ENCODE data around the gene MEIS3.
"Not testable (repeated sequence)": the region's sequence is repeated elsewhere in the genome, so short reads cannot be mapped to it uniquely, and the experiment has no call there.

Gene MEIS3

DNA sequence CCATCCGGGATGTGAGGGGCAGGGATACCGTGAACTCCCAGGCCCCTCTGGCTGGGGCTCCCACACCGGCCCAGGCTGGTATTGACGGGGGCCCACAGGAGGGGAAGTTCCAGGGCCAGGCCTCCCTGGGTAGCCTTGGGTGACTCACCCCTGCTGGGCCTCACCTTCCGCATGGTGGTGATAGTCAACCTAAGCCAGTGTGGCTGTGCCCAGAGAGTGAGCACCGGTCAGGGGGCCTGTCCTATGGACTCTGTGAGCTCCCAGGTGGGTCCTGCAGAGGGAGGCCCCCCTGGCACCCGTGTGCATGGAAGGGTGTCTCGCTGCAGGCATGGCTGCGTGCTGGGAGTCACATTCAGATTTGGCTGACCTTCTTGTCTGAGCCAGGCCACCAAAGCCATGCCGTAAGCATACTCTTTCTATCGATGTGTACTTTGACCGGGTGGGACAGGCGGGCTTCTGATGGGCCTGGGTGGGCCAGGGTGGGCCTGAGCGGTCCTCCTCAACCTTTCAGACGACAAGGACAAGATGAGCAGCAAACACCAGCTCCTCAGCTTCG lies 42.7 kb downstream of the MEIS3 start:
- H3K36me3 ChIP-seq (ENCODE audit: control insufficient read depth, insufficient read depth, low read length), result peaks cover 77% of the 10 kb centered on the region
- WGBS (ENCODE audit: insufficient coverage, insufficient read length), result no CpG with 5 or more reads among the region's 16 CpGs
- H3K4me1 ChIP-seq (ENCODE audit: control insufficient read depth, insufficient read depth, low read length), result no peaks in the 10 kb centered on the region
- H3K27me3 ChIP-seq (ENCODE audit: control insufficient read depth, insufficient read depth, low read length), result no peaks in the 10 kb centered on the region
- no peak overlapping the region for H3K27ac ChIP-seq (ENCODE audit: low read length)
- no peak overlapping the region for H3K4me3 ChIP-seq (ENCODE audit: low read length)
- DNase-seq (ENCODE audit: low read depth, low spot score), result no peak
- H3K9me3 ChIP-seq (ENCODE audit: control insufficient read depth, insufficient read depth, low read length), result no peaks in the 10 kb centered on the region

DNA sequence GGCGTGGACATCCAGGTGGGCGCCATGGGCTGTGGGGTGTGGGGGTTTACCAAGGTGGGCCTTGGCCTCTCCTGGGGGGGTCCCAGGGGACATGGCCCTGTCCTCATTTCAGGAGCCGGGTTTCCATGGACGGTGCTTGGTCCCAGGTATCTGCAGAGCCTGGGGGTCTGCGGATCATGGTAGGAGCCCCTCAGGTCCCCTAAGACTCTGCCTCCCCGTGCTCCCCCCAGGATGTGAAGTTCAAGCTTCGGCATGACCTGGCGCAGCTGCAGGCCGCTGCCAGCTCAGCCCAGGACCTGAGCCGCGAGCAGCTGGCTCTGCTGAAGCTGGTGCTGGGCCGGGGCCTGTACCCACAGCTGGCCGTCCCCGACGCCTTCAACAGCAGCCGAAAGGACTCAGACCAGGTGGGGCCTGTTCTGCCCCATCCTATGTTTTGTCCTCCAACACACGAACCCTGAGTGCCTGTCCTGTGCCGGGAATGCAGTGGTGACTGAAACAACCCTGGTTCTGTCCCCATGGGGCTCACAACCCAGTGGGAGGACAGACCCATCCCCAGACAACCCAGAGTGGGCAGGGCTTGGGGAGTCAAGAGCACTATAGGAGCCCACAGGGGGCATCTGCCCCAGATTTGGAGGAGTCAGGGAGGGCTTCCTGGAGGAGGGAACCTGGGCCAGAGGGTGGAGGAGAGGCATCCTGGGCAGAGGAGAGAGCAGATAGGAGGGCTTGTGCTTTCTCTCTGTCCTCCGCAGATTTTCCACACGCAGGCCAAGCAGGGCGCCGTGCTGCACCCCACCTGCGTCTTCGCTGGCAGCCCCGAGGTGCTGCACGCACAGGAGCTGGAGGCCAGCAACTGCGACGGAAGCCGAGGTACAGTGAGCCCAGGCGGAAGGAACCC lies 43.4 kb downstream of the MEIS3 start:
- no peak overlapping the region for H3K27ac ChIP-seq (ENCODE audit: low read length)
- no peaks in the 10 kb centered on the region for H3K4me1 ChIP-seq (ENCODE audit: control insufficient read depth, insufficient read depth, low read length)
- no peak for DNase-seq (ENCODE audit: low read depth, low spot score)
- WGBS (ENCODE audit: insufficient coverage, insufficient read length), result no CpG with 5 or more reads among the region's 30 CpGs
- no peaks in the 10 kb centered on the region for H3K9me3 ChIP-seq (ENCODE audit: control insufficient read depth, insufficient read depth, low read length)
- no peaks in the 10 kb centered on the region for H3K27me3 ChIP-seq (ENCODE audit: control insufficient read depth, insufficient read depth, low read length)
- H3K36me3 ChIP-seq (ENCODE audit: control insufficient read depth, insufficient read depth, low read length), result peaks cover 76% of the 10 kb centered on the region
- H3K4me3 ChIP-seq (ENCODE audit: low read length), result no peak overlapping the region

DNA sequence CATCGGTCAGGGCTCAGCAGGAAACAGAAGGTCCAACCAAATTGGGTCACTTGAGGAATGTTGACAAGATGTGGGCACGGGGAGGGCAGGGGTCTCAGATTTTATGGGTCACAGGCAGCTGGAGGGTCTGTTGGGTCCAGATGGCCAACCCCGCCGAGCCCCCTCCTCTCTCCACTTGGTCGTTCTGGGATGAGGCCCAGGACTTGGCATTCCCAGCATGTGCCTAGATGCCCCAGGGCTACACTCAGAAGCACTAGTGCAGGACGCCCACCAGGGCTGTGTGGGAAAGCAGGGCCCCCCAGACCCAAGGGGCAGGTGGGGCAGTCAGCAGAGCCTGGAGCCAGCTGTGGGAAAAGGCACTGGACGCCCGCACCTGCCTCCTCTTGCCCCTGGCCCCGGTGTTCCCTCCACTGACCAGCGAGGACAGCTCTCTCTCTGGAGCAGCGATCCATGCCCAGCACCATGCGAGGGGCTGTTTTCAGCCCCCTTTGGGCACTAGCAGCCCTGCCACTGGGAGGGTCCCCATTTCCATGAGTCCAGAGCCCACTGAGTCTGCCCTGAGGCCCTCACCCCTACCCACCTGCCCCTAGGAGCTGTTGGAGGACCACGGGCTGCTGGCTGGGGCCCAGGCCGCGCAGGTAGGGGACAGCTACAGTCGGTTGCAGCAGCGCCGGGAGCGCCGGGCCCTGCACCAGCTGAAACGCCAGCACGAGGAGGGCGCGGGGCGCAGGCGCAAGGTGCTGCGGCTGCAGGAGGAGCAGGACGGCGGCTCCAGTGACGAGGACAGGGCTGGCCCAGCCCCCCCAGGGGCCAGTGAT lies 44.2 kb downstream of the MEIS3 start:
- no peaks in the 10 kb centered on the region for H3K9me3 ChIP-seq (ENCODE audit: control insufficient read depth, insufficient read depth, low read length)

DNA sequence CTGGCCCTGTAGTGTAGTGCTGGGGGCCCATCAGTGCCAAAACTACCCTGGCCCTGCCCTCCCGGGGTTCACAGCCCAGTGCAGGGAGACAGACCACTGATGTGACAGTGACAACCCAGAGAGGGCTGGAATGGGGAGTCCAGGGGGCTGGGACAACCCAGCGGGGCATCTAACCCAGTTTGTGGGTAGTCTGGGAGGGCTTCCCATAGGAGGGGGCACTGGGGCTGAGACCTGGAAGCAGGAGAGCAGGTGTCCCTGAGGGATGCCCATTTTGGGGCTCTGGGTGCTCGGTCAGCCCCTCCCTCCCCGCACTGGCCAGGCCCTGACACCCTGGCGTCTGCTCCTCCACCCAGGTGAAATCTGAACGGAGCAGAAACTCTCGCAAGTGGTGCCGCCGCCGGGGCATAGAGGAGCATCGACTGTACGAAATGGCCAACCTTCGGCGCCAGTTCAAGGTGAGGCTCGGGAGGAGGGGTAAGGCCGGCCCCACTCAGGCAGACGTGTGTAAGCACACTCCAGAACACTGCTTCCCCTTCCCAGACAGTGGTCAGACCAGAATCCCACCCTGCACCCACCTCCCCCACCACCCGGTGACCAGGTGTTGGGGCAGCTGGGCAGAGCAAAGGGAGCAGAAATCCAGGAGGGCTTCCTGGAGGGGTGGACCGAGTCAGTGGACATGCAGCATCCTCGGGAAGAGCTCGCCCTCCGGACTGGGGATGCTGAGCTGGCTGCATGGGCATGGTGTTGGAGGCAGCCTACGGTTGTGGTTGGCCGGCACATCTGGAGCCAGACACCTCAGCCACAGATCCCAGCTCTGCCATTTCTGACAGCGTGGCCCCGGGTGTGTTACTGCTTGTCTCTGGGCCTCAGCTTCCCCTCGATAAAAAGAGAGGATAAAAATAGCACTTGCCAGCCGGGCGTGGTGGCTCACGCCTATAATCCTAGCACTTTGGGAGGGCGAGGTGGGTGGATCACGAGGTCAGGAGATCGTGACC lies 45.8 kb downstream of the MEIS3 start:
- H3K4me3 ChIP-seq (ENCODE audit: low read length), result no peak overlapping the region
- peaks cover 74% of the 10 kb centered on the region for H3K36me3 ChIP-seq (ENCODE audit: control insufficient read depth, insufficient read depth, low read length)
- WGBS (ENCODE audit: insufficient coverage, insufficient read length), result no CpG with 5 or more reads among the region's 33 CpGs
- no peaks in the 10 kb centered on the region for H3K27me3 ChIP-seq (ENCODE audit: control insufficient read depth, insufficient read depth, low read length)
- no peak overlapping the region for H3K27ac ChIP-seq (ENCODE audit: low read length)
- no peaks in the 10 kb centered on the region for H3K4me1 ChIP-seq (ENCODE audit: control insufficient read depth, insufficient read depth, low read length)
- no peak for DNase-seq (ENCODE audit: low read depth, low spot score)
- no peaks in the 10 kb centered on the region for H3K9me3 ChIP-seq (ENCODE audit: control insufficient read depth, insufficient read depth, low read length)

More for the DNA sequence above, 44.2 kb downstream of the MEIS3 start:
- WGBS (ENCODE audit: insufficient coverage, insufficient read length), result no CpG with 5 or more reads among the region's 30 CpGs
- no peak overlapping the region for H3K4me3 ChIP-seq (ENCODE audit: low read length)
- H3K4me1 ChIP-seq (ENCODE audit: control insufficient read depth, insufficient read depth, low read length), result no peaks in the 10 kb centered on the region
- H3K27ac ChIP-seq (ENCODE audit: low read length), result no peak overlapping the region
- H3K36me3 ChIP-seq (ENCODE audit: control insufficient read depth, insufficient read depth, low read length), result peaks cover 73% of the 10 kb centered on the region
- no peak for DNase-seq (ENCODE audit: low read depth, low spot score)
- H3K27me3 ChIP-seq (ENCODE audit: control insufficient read depth, insufficient read depth, low read length), result no peaks in the 10 kb centered on the region

DNA sequence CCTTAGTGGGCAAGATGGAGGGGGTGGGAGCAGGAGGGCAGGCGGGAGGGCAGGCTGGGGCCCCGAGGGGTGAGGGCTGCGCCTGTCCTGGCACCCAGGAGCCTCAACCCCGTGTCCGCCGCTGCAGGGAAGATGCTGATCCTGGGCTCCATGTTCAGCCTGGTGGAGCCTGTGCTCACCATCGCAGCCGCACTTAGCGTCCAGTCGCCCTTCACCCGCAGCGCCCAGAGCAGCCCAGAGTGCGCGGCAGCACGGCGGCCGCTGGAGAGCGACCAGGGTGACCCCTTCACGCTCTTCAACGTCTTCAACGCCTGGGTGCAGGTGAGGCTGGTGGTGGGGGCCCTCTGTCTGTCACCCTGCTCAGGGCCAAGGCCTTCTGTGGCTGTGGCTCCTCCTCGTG lies 46.7 kb downstream of the MEIS3 start:
- DNase-seq (ENCODE audit: low read depth, low spot score), result no peak
- Histone ChIP-seq H3K4me1 (ENCODE audit: control insufficient read depth, insufficient read depth, low read length) (no peaks in the 10 kb centered on the region), H3K9me3 (ENCODE audit: control insufficient read depth, insufficient read depth, low read length) (no peaks in the 10 kb centered on the region), H3K27ac (ENCODE audit: low read length) (no peak overlapping the region), H3K36me3 (ENCODE audit: control insufficient read depth, insufficient read depth, low read length) (peaks cover 70% of the 10 kb centered on the region), H3K4me3 (ENCODE audit: low read length) (no peak overlapping the region), H3K27me3 (ENCODE audit: control insufficient read depth, insufficient read depth, low read length) (no peaks in the 10 kb centered on the region)
- no CpG with 5 or more reads among the region's 22 CpGs for WGBS (ENCODE audit: insufficient coverage, insufficient read length)

DNA sequence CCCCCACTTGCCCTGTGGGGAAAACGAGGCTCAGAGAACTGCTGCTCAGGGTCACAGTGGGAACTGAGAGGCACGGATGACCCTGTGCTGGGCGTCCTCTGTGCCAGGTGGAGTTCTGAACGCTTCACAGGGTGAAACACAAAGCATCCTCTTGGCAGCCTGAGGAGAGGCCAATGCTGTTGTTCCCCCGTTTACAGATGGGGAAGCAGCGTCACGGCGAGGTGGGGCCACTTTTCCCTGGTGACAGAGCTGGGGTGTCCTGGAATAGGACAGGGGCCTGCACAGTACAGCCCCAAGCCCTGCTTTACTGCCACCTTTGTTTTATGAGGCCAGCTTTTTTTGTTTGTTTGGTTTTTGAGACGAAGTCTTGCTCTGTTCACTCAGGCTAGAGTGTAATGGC lies 48.1 kb downstream of the MEIS3 start:
- no peaks in the 10 kb centered on the region for H3K9me3 ChIP-seq (ENCODE audit: control insufficient read depth, insufficient read depth, low read length)
- no peaks in the 10 kb centered on the region for H3K4me1 ChIP-seq (ENCODE audit: control insufficient read depth, insufficient read depth, low read length)
- peaks cover 57% of the 10 kb centered on the region for H3K36me3 ChIP-seq (ENCODE audit: control insufficient read depth, insufficient read depth, low read length)
- H3K4me3 ChIP-seq (ENCODE audit: low read length), result no peak overlapping the region
- no peak for DNase-seq (ENCODE audit: low read depth, low spot score)
- H3K27me3 ChIP-seq (ENCODE audit: control insufficient read depth, insufficient read depth, low read length), result no peaks in the 10 kb centered on the region
- no CpG with 5 or more reads among the region's 9 CpGs for WGBS (ENCODE audit: insufficient coverage, insufficient read length)
- H3K27ac ChIP-seq (ENCODE audit: low read length), result no peak overlapping the region

DNA sequence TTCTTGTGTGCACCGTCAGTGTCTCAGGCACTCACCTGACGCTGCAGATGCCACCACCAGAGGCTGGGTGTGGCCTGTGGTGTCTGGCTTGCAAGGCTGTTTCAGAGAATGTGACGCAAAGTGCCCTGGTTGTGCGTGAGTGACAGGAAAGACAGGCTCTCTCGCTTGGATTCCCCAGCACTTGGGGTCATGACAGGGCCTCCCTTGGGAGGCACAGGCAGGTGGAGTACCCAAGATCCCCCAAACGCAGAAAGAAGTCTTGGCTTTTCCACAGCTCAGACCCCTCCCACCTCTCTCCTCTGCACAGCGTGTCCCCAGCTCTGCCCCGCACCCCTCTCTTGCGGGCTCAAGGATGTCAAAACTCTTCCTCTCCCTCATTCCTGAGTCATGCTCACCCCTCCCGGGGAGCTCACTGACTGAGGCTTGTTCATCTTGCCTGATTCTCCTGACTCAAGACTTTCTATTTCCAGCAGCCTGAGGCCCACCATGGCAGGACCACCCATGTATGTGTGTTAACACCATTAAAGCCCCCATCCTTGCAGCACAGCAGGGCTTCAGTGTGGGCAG lies 49.2 kb downstream of the MEIS3 start:
- DNase-seq (ENCODE audit: low read depth, low spot score), result no peak
- Histone ChIP-seq H3K27me3 (ENCODE audit: control insufficient read depth, insufficient read depth, low read length) (no peaks in the 10 kb centered on the region), H3K4me3 (ENCODE audit: low read length) (no peak overlapping the region), H3K36me3 (ENCODE audit: control insufficient read depth, insufficient read depth, low read length) (peaks cover 51% of the 10 kb centered on the region), H3K27ac (ENCODE audit: low read length) (no peak overlapping the region), H3K4me1 (ENCODE audit: control insufficient read depth, insufficient read depth, low read length) (no peaks in the 10 kb centered on the region), H3K9me3 (ENCODE audit: control insufficient read depth, insufficient read depth, low read length) (no peaks in the 10 kb centered on the region)
- no CpG with 5 or more reads among the region's 10 CpGs for WGBS (ENCODE audit: insufficient coverage, insufficient read length)

DNA sequence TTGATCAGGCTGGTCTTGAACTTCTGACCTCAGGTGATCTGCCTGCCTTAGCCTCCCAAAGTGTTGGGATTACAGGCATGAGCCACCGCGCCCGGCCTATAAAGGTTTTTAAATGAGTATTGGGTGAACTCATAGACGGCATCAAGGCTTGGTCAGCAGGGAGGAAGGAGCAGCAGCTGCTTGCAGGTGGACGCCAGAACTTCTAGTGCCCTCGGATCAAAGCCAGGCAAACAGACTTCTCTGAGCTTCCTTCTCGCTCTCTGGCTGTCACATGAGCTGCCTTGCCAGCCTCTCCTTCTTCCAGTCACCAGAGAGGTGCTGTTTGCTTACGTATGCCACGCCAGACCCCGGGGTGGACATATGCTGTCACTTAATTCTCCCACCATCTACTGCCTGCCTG lies 53.9 kb downstream of the MEIS3 start:
- H3K36me3 ChIP-seq (ENCODE audit: control insufficient read depth, insufficient read depth, low read length), result peaks cover 36% of the 10 kb centered on the region
- DNase-seq (ENCODE audit: low read depth, low spot score); H3K27ac ChIP-seq (ENCODE audit: low read length); H3K27me3 ChIP-seq (ENCODE audit: control insufficient read depth, insufficient read depth, low read length); H3K9me3 ChIP-seq (ENCODE audit: control insufficient read depth, insufficient read depth, low read length); H3K4me1 ChIP-seq (ENCODE audit: control insufficient read depth, insufficient read depth, low read length); H3K4me3 ChIP-seq (ENCODE audit: low read length): not testable (repeated sequence)
- WGBS (ENCODE audit: insufficient coverage, insufficient read length), result no CpG with 5 or more reads among the region's 10 CpGs

DNA sequence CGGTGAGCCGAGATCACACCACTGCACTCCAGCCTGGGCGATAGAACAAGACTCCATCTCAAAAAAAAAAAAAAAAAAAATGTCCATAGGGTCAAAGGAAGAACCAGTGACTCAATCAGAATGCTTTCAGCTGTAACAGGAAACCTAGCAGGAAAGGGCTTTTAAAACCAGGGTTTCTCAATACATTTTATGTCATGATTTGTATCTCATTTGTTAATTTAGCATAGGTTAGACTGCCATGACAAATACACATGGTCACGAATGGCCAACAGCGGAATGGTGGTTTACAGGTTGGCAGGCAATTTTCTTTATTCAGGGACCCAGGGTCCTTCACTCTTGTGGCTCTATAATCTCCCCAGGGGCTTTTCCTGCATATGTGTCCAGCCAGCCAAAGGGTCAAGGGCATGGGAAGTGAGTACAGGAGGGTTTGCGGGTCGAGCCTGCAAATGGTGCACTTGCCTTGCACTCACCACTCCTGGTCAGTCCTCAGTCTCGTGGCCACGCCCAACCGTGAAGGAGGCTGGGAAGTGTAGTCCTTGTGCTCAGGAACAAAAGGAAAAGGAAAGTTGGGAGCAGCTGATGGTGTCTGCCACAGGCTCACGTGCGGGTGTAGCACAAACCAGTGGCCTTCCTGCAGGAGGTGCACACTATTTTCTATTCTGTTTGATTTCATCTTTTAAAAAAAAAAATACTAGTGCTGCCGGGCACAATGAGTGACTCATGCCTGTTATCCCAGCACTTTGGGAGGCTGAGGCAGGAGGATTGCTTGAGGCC lies 55.4 kb downstream of the MEIS3 start:
- H3K27ac ChIP-seq (ENCODE audit: low read length), result no peak overlapping the region
- no peak overlapping the region for H3K4me3 ChIP-seq (ENCODE audit: low read length)
- no peaks in the 10 kb centered on the region for H3K9me3 ChIP-seq (ENCODE audit: control insufficient read depth, insufficient read depth, low read length)
- H3K36me3 ChIP-seq (ENCODE audit: control insufficient read depth, insufficient read depth, low read length), result peaks cover 30% of the 10 kb centered on the region; the same call in 1 of the 2 replicates
- no peak for DNase-seq (ENCODE audit: low read depth, low spot score)
- no CpG with 5 or more reads among the region's 13 CpGs for WGBS (ENCODE audit: insufficient coverage, insufficient read length)
- no peaks in the 10 kb centered on the region for H3K27me3 ChIP-seq (ENCODE audit: control insufficient read depth, insufficient read depth, low read length)
- H3K4me1 ChIP-seq (ENCODE audit: control insufficient read depth, insufficient read depth, low read length), result no peaks in the 10 kb centered on the region
